Vagina (tissue), 2 donors: Measurements from ENCODE around the gene TAS2R8. TPM values are rescaled to one million over a fixed set of nuclear protein-coding genes. Genes with fewer than 3 reads are reported as not detected.

ENCODE experiments used
- DNase-seq, 2 donors: peaks; one replicate each; pipeline ENCODE4 v3.0.0-alpha.2; 2017; ENCODE audit errors: extremely low spot score in 2 of 2
- H3K27ac ChIP-seq: fragments of 200-600 bp; sonication (generic); one replicate; pipeline ENCODE4 v1.5.1; 2019
- H3K27me3 ChIP-seq: fragments of 200-600 bp; sonication (generic); one replicate; pipeline ENCODE4 v1.5.1; 2019
- H3K36me3 ChIP-seq, 2 donors: fragments of 200-600 bp; sonication (generic); one replicate each; pipeline ENCODE4 v1.5.1; 2017 to 2019
- H3K4me1 ChIP-seq: fragments of 200-600 bp; sonication (generic); one replicate; pipeline ENCODE4 v1.5.1; 2019
- H3K4me3 ChIP-seq, 2 donors: fragments of 200-600 bp; sonication (generic); 1 replicate in 1 of 2; 2 replicates in 1 of 2; pipeline ENCODE4 v1.5.1; 2016 to 2019
- H3K9me3 ChIP-seq: fragments of 200-600 bp; sonication (generic); one replicate; pipeline ENCODE4 v1.5.1; 2019
- POLR2A ChIP-seq, 2 donors: fragments of 450-650 bp; IDR thresholded peaks; one replicate each; pipeline ENCODE4 v1.6.1; 2017; ENCODE audit warnings: antibody characterized with exemption in 2 of 2, mild to moderate bottlenecking in 2 of 2, moderate library complexity in 2 of 2
- POLR2AphosphoS5 ChIP-seq, 2 donors: sonication (generic); formaldehyde crosslinking; IDR thresholded peaks; one replicate each; pipeline ENCODE4 v1.9.0; 2017; ENCODE audit warnings: antibody characterized with exemption in 2 of 2, mild to moderate bottlenecking in 2 of 2, low read depth in 1 of 2; ENCODE audit not compliant: insufficient read depth in 1 of 2
- intact Hi-C: fragments of 100-400 bp; cut with DNase I; formaldehyde crosslinking; loops from one replicate; pipeline ENCODE4 v1.15.1; 2023
- small RNA-seq: library from RNA; depleted of rRNA; stranded (forward); fragments of <200 nt; gene quantifications from one replicate; pipeline ENCODE3, GENCODE V24; 2016
- total RNA-seq: library from RNA; depleted of rRNA; stranded (reverse); fragments of >200 nt; gene quantifications from one replicate; pipeline ENCODE4 v1.2.3, GENCODE V29; 2016
- TF ChIP-seq, protein P1 (sequence below), 3 experiments: fragments of 450-650 bp in 2 of 3; fragments of 200-600 bp in 1 of 3; sonication (generic) in 1 of 3; IDR thresholded peaks; one replicate each; pipeline ENCODE4 v1.5.1; 2017 to 2019; ENCODE audit warnings: antibody characterized with exemption in 3 of 3, mild to moderate bottlenecking in 2 of 3, moderate library complexity in 2 of 3

The TAS2R8 gene
- total RNA-seq, 1 donor from 2014 or later = 0.98 TPM

DNA sequence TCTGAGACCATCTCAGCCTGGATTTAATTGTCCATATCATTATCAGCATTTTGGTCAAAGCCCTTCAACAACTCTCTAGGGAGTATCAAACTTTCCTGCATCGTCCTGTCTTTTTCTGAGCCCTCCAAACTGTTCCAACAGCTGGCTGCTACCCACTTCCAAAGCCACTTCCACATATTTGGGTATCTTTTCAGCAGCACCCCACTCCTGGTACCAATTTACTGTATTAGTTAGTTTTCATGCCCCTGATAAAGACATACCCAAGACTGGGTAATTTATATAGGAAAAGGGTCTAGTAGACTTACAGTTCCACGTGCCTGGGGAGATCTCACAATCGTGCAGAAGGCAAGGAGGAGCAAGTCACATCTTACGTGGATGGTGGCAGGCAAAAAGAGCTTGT lies 50.9 kb downstream of the TAS2R8 start:
- intact Hi-C loops = loop anchor here (10.0 kb wide), 1 partner anchor 891 kb away; the partner anchor contains the start of gene CLEC2B
- TF ChIP-seq, protein P1, sequence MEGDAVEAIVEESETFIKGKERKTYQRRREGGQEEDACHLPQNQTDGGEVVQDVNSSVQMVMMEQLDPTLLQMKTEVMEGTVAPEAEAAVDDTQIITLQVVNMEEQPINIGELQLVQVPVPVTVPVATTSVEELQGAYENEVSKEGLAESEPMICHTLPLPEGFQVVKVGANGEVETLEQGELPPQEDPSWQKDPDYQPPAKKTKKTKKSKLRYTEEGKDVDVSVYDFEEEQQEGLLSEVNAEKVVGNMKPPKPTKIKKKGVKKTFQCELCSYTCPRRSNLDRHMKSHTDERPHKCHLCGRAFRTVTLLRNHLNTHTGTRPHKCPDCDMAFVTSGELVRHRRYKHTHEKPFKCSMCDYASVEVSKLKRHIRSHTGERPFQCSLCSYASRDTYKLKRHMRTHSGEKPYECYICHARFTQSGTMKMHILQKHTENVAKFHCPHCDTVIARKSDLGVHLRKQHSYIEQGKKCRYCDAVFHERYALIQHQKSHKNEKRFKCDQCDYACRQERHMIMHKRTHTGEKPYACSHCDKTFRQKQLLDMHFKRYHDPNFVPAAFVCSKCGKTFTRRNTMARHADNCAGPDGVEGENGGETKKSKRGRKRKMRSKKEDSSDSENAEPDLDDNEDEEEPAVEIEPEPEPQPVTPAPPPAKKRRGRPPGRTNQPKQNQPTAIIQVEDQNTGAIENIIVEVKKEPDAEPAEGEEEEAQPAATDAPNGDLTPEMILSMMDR (IDR thresholded peaks at IDR 0.05) = no peak
- TF ChIP-seq POLR2AphosphoS5 (IDR thresholded peaks at IDR 0.05; ENCODE audit: insufficient read depth in 1 of 2, low read depth in 1 of 2) (no peak), POLR2A (IDR thresholded peaks at IDR 0.05) (no peak)
- H3K4me1 ChIP-seq = no peaks in the 10 kb centered on the region
- H3K27me3 ChIP-seq = no peaks in the 10 kb centered on the region
- no peak for DNase-seq
- no peak overlapping the region for H3K4me3 ChIP-seq
- no peak overlapping the region for H3K27ac ChIP-seq
- no peaks in the 10 kb centered on the region for H3K36me3 ChIP-seq
- H3K9me3 ChIP-seq = no peaks in the 10 kb centered on the region

Small RNA genes within 50 kb of the gene (small RNA-seq; reads per million reads assigned to genes)
- gene PRR4 = not detected

Other genes starting within 250 kb of the TAS2R8 start
- gene MAGOHB, start 193.7 kb downstream of the TAS2R8 start, total RNA-seq = 7.9 TPM
- 6.4 TPM for gene STYK1, start 133.2 kb downstream of the TAS2R8 start, total RNA-seq
- gene YBX3, start 84.0 kb downstream of the TAS2R8 start, total RNA-seq = 356 TPM
- gene TAS2R7, start 4.7 kb downstream of the TAS2R8 start, total RNA-seq = not detected
- not detected for gene TAS2R9, start 2.9 kb upstream of the TAS2R8 start, total RNA-seq
- not detected for gene TAS2R10, start 19.1 kb upstream of the TAS2R8 start, total RNA-seq
- gene PRR4, start 42.2 kb upstream of the TAS2R8 start, total RNA-seq = 6.1 TPM
- 21.6 TPM for gene PRH1, start 77.0 kb upstream of the TAS2R8 start, total RNA-seq
- gene TAS2R13, start 102.3 kb upstream of the TAS2R8 start, total RNA-seq = 7.1 TPM
- gene PRH2, start 122.0 kb upstream of the TAS2R8 start, total RNA-seq = not detected
- 5.2 TPM for gene TAS2R14, start 132.0 kb upstream of the TAS2R8 start, total RNA-seq
- 2.9 TPM for gene TAS2R50, start 179.6 kb upstream of the TAS2R8 start, total RNA-seq
- 4.7 TPM for gene TAS2R20, start 191.0 kb upstream of the TAS2R8 start, total RNA-seq
- 6.4 TPM for gene TAS2R19, start 215.3 kb upstream of the TAS2R8 start, total RNA-seq
- gene TAS2R31, start 224.1 kb upstream of the TAS2R8 start, total RNA-seq = 3.2 TPM